ENCODE measurements around the gene PIERCE2.
A peak's percentile ranks its signal among the peaks of the same experiment; 100 is the strongest.
"Not testable (repeated sequence)": the region's sequence is repeated elsewhere in the genome, so short reads cannot be mapped to it uniquely, and the experiment has no call there.

The PIERCE2 gene

DNA sequence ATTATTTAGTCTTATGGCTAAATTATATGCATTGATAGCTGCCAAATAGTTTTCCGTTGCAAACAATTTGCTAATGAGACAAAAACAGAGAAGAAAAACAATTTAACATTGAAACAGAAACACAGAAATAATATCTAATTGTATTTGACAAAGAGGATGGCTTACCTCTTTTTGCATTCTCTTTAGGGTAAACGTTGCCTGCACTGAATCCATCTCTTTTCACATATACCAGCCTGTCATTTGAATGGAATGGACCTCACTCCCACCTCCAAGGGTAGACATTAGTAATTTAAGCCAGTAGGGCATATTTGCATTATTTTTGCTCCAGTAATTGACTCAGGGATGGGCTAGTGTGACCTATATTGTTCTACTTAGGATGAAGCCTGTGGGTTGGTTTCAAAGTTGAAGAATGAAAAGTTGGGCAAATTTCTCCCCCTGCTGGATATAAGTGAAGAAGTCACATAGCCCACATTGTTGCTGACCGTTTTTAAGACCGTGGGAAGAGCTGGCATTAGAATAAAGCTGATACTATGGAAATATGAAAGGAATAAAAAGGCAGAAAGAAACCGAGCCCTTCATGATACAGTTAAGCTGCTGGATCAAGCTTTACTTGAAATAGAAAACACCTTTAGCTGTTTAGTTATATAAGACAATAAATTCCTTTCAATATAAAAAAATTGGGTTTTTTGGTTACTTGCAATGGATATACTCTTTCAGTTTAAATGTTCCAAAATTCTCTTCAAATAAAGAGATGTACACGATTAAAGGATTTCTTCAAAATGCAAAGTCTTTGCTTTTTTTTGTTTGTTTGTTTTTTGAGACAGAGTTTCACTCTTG lies 26.9 kb downstream of the PIERCE2 start:
- peak; percentile 59 for DNase-seq (ENCODE audit: low spot score)

DNA sequence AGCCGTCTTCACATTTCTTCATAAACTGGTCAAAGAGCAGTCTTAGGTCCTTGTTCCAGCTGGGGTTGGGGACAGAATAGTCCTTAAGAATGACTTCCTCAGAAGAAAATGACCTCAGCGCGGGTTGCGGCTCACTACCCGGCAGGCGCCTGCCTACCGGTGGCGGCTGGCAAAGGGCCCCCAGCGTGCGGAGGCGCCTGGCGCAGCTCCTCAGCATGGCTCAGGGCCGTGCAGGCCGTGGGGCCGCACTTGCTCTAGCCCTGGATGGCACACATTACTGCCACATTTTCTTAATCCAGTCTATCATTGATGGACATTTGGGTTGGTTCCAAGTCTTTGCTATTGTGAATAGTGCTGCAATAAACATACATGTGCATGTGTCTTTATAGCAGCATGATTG lies 34.8 kb downstream of the PIERCE2 start:
- not testable (repeated sequence) for DNase-seq (ENCODE audit: low spot score)

DNA sequence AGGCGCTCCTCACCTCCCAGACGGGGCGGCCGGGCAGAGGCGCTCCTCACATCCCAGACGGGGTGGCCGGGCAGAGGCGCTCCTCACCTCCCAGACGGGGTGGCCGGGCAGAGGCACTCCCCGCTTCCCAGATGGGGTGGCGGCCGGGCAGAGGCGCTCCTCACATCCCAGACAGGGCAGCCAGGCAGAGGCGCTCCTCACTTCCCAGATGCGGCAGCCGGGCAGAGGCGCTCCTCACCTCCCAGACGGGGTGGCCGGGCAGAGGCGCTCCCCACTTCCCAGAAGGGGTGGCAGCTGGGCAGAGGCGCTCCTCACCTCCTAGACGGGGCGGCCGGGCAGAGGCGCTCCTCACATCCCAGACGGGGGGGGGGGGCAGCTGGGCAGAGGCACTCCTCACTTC lies 37.6 kb downstream of the PIERCE2 start:
- DNase-seq (ENCODE audit: low spot score) = not testable (repeated sequence)

DNA sequence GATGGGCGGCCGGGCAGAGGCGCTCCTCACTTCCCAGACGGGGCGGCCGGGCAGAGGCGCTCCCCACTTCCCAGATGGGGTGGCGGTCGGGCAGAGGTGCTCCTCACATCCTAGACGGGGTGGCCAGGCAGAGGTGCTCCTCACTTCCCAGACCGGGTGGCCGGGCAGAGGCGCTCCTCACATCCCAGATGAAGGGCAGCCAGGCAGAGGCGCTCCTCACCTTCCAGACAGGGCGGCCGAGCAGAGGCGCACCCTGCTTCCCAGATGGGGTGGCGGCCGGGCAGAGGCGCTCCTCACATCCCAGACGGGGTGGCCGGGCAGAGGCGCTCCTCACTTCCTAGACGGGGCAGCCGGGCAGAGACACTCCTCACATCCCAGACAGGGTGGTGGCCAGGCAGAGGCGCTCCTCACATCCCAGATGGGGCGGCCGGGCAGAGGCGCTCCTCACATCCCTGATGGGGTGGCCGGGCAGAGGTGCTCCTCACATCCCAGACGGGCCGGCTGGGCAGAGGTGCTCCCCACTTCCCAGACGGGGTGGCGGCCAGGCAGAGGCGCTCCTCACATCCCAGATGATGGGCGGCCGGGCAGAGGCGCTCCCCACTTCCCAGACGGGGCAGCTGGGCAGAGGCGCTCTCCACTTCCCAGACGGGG lies 38.2 kb downstream of the PIERCE2 start:
- not testable (repeated sequence) for DNase-seq (ENCODE audit: low spot score)

GRCh38 chr15:55447030-55447394 lies 38.7 kb downstream of the PIERCE2 start:
- not testable (repeated sequence) for DNase-seq (ENCODE audit: low spot score)

- no peak for DNase-seq (ENCODE audit: low spot score)
Measured at GRCh38 chr15:55457401-55458022, 49.2 kb downstream of the PIERCE2 start.

DNA sequence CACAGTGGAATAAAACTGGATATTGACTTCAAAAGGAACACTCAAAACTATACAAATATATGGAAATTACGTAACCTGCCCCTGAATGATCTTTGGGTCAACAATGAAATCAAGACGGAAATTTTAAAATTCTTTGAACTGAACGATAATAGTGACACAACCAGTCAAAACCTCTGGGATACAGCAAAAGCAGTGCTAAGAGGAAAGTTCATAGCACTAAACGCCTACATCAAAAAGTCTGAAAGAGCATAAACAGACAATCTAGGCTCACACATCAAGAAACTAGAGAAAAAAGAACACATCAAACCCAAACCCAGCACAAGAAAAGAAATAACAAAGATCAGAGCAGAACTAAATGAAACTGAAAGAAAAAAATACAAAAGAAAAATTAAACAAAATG lies 53.2 kb downstream of the PIERCE2 start:
- DNase-seq (ENCODE audit: low spot score) = no peak

GRCh38 chr15:55468321-55468720 lies 60.0 kb downstream of the PIERCE2 start:
- DNase-seq (ENCODE audit: low spot score) = no peak

Measured in AG08395 (cell line).